ENCODE measurements around the gene CXADR.

- TF ChIP-seq CTCF (IDR thresholded peaks at IDR 0.05) (no peak), POLR2A (IDR thresholded peaks at IDR 0.05) (no peak)
Observed at GRCh38 chr21:17472182-17472581, 40.7 kb upstream of the CXADR start.
